Activated CD4-positive, alpha-beta T cell treated with anti-CD3 and anti-CD28 coated beads for 36 hours (primary cell): Measurements from ENCODE around the gene CAMKMT. TPM values are rescaled to one million over a fixed set of nuclear protein-coding genes. Genes with fewer than 3 reads are reported as not detected.

Experiments used
- ATAC-seq: fragments of 200-7000 bp; cut with Tn5 transposase; one replicate; pipeline ENCODE4 v1.10.0; 2021; ENCODE audit warnings: mild to moderate bottlenecking, moderate library complexity
- CTCF ChIA-PET: fragments of 350-600 bp; sonication (Branson Sonifier 250); formaldehyde crosslinking; loops from one replicate; lab custom pipeline; 2021; ENCODE audit warnings: antibody characterized with exemption; lab: Charles Lee
- POLR2A ChIA-PET: fragments of 350-600 bp; sonication (Branson Sonifier 250); formaldehyde crosslinking; loops from one replicate; lab custom pipeline; 2021; ENCODE audit warnings: antibody characterized with exemption, inconsistent platforms; lab: Charles Lee
- DNase-seq: peaks from one replicate; pipeline ENCODE4 v3.0.0-alpha.2; 2020
- H3K27ac Mint-ChIP-seq: one replicate; pipeline ENCODE4 v1.8.0; 2021; ENCODE audit warnings: mixed read lengths
- H3K27me3 Mint-ChIP-seq: one replicate; pipeline ENCODE4 v1.8.0; 2021; ENCODE audit warnings: mixed read lengths
- H3K36me3 Mint-ChIP-seq: one replicate; pipeline ENCODE4 v1.8.0; 2021; ENCODE audit warnings: low read depth, mixed read lengths
- H3K4me1 Mint-ChIP-seq: one replicate; pipeline ENCODE4 v1.8.0; 2021; ENCODE audit warnings: mixed read lengths
- H3K4me3 Mint-ChIP-seq: one replicate; pipeline ENCODE4 v1.8.0; 2021; ENCODE audit warnings: mild to moderate bottlenecking, moderate library complexity, mixed read lengths
- H3K9me3 Mint-ChIP-seq: one replicate; pipeline ENCODE4 v1.8.0; 2021; ENCODE audit warnings: low read depth, mixed read lengths
- intact Hi-C, 2 experiments: fragments of 100-400 bp; cut with DNase I in 1 of 2; cut with micrococcal nuclease in 1 of 2; formaldehyde crosslinking; loops; one replicate each; pipeline versions ENCODE4 v1.14.2 to v1.15.1; 2022 to 2024; cut with DNase I, micrococcal nuclease
- total RNA-seq, 2 experiments: library from RNA; stranded (reverse); gene quantifications; one replicate each; pipeline ENCODE4 v1.2.3, GENCODE V29; 2021

The CAMKMT gene
- total RNA-seq, 2 experiments from 2014 or later, result 10.8 to 13.3 TPM

DNA sequence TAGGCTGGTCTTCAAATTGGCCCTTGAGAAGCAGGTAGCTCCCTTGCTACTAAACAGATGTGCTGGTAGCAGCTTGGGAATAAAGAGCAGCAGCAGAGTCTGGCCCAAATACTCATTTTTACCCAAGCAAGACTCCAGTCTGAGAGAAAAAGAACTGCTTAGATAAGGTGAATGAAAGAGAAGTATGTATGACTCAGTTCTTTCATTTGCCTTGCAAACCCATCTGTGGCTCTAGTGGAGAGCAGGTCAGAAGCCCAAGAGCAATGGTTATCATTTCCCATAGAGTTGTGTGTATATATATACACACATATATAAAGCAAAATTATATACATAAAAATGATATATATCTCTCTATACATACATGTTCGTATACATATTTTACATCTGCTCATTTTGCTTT is 80.3 kb downstream of the CAMKMT start:
- intact Hi-C loops, result no loop called here
- Mint-ChIP-seq H3K27ac (no peak overlapping the region), H3K36me3 (peaks cover 35% of the 10 kb centered on the region), H3K27me3 (no peaks in the 10 kb centered on the region), H3K4me1 (no peaks in the 10 kb centered on the region), H3K4me3 (no peak overlapping the region), H3K9me3 (no peaks in the 10 kb centered on the region)
- DNase-seq (no peak), ATAC-seq (no peak)
- ChIA-PET POLR2A (no interaction called here), CTCF (interaction anchor here (1.1 to 1.5 kb wide), 2 partner anchors 10 to 18 kb away, joined by 3 read pairs; no protein-coding TSS in a partner anchor)

DNA sequence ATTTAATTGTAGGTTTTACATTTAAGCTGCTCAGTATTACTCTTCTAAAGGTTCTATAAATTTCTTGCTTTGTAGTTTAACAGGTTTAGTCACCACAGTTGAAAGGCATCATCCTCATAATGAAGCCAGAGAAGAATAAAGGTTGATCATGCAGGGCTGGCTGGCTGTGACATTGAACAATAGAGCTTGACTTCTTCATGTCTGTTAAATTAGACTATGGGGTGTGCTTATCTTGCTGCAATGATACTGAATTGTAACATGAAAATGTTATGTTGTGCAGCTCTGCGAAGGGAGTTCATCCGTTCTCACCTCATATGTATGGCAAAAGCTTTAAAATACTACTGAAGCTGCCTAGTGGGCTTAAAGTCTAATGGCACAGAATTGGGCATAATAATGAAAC is 81.8 kb downstream of the CAMKMT start:
- ChIA-PET POLR2A (no interaction called here), CTCF (interaction anchor here (0.8 to 1.5 kb wide), 4 partner anchors 10 to 434 kb away, joined by 3 read pairs; no protein-coding TSS in a partner anchor)
- no peaks in the 10 kb centered on the region for H3K9me3 Mint-ChIP-seq
- no peak for ATAC-seq
- DNase-seq, result no peak
- intact Hi-C loops, result no loop called here
- H3K36me3 Mint-ChIP-seq, result peaks cover 37% of the 10 kb centered on the region
- H3K4me3 Mint-ChIP-seq, result no peak overlapping the region
- no peaks in the 10 kb centered on the region for H3K4me1 Mint-ChIP-seq
- no peaks in the 10 kb centered on the region for H3K27me3 Mint-ChIP-seq
- H3K27ac Mint-ChIP-seq, result no peak overlapping the region

GRCh38 chr2:44444881-44445280 is 83.1 kb downstream of the CAMKMT start:
- H3K27me3 Mint-ChIP-seq, result no peaks in the 10 kb centered on the region
- no peak overlapping the region for H3K27ac Mint-ChIP-seq
- no peak overlapping the region for H3K4me3 Mint-ChIP-seq
- H3K36me3 Mint-ChIP-seq, result peaks cover 31% of the 10 kb centered on the region
- ChIA-PET POLR2A (no interaction called here), CTCF (interaction anchor here (1.2 kb wide), 1 partner anchor 19 kb away, joined by 3 read pairs; no protein-coding TSS in a partner anchor)
- DNase-seq (no peak), ATAC-seq (no peak)
- H3K4me1 Mint-ChIP-seq, result no peaks in the 10 kb centered on the region
- intact Hi-C loops, result no loop called here
- H3K9me3 Mint-ChIP-seq, result no peaks in the 10 kb centered on the region

- Mint-ChIP-seq H3K4me1 (no peaks in the 10 kb centered on the region), H3K27me3 (no peaks in the 10 kb centered on the region), H3K27ac (no peak overlapping the region), H3K9me3 (no peaks in the 10 kb centered on the region), H3K36me3 (peaks cover 21% of the 10 kb centered on the region), H3K4me3 (no peak overlapping the region)
- ATAC-seq (no peak), DNase-seq (no peak)
- ChIA-PET CTCF (no interaction called here), POLR2A (no interaction called here)
- intact Hi-C loops, result no loop called here
Observed at GRCh38 chr2:44448860-44449527, 87.2 kb downstream of the CAMKMT start.

- H3K9me3 Mint-ChIP-seq, result no peaks in the 10 kb centered on the region
- ChIA-PET POLR2A (no interaction called here), CTCF (interaction anchor here (0.6 to 1.6 kb wide), 2 partner anchors 20 to 29 kb away, joined by 3 to 5 read pairs; no protein-coding TSS in a partner anchor)
- H3K27me3 Mint-ChIP-seq, result no peaks in the 10 kb centered on the region
- intact Hi-C loops, result no loop called here
- ATAC-seq (no peak), DNase-seq (no peak)
- no peak overlapping the region for H3K27ac Mint-ChIP-seq
- no peak overlapping the region for H3K4me3 Mint-ChIP-seq
- peaks cover 13% of the 10 kb centered on the region for H3K36me3 Mint-ChIP-seq
- no peaks in the 10 kb centered on the region for H3K4me1 Mint-ChIP-seq
Observed at GRCh38 chr2:44450082-44450481, 88.3 kb downstream of the CAMKMT start.

DNA sequence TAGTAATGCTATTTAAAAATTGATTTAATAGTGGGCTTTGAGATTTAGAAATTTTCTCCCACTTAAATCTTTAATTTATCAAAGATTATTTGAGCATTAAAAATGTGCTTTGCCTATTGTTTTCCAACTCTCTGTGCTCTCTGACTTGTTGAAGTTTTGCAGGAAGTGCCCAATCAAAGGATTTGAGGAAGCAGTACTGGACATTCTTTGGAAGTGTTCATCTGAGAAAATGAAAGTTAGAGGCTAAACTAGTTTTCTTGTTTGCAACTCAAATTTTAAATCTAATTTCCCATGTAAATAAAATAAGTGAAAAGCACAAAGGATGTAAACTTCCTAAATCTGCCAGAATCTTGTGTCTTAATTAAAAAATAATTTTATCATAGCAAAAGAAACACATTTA is 89.1 kb downstream of the CAMKMT start:
- ChIA-PET CTCF (interaction anchor here (1.6 kb wide), 1 partner anchor 29 kb away, joined by 5 read pairs; no protein-coding TSS in a partner anchor), POLR2A (no interaction called here)
- Mint-ChIP-seq H3K4me1 (no peaks in the 10 kb centered on the region), H3K9me3 (no peaks in the 10 kb centered on the region), H3K36me3 (peaks cover 7% of the 10 kb centered on the region), H3K27me3 (no peaks in the 10 kb centered on the region), H3K27ac (no peak overlapping the region), H3K4me3 (no peak overlapping the region)
- DNase-seq (no peak), ATAC-seq (no peak)
- intact Hi-C loops, result no loop called here

- ChIA-PET POLR2A (no interaction called here), CTCF (no interaction called here)
- Mint-ChIP-seq H3K27me3 (no peaks in the 10 kb centered on the region), H3K27ac (no peak overlapping the region), H3K9me3 (no peaks in the 10 kb centered on the region), H3K36me3 (peaks cover 1% of the 10 kb centered on the region), H3K4me3 (no peak overlapping the region), H3K4me1 (no peaks in the 10 kb centered on the region)
- DNase-seq (no peak), ATAC-seq (no peak)
- intact Hi-C loops, result no loop called here
Observed at GRCh38 chr2:44452069-44452583, 90.4 kb downstream of the CAMKMT start.

GRCh38 chr2:44453259-44453658 is 91.5 kb downstream of the CAMKMT start:
- Mint-ChIP-seq H3K9me3 (no peaks in the 10 kb centered on the region), H3K27ac (no peak overlapping the region), H3K4me3 (no peak overlapping the region), H3K27me3 (no peaks in the 10 kb centered on the region), H3K36me3 (no peaks in the 10 kb centered on the region), H3K4me1 (no peaks in the 10 kb centered on the region)
- DNase-seq (no peak), ATAC-seq (no peak)
- ChIA-PET POLR2A (no interaction called here), CTCF (interaction anchor here (0.7 to 1.1 kb wide), 3 partner anchors 10 to 21 kb away, joined by 3 read pairs; no protein-coding TSS in a partner anchor)
- intact Hi-C loops, result no loop called here

GRCh38 chr2:44455877-44456276 is 94.1 kb downstream of the CAMKMT start:
- CTCF ChIA-PET, result interaction anchor here (0.5 to 7.1 kb wide), 4 partner anchors 23 to 1052 kb away, joined by 3 to 33 read pairs (median 4); no protein-coding TSS in a partner anchor
- ATAC-seq (no peak), DNase-seq (no peak)
- intact Hi-C loops, result no loop called here
- Mint-ChIP-seq H3K27ac (no peak overlapping the region), H3K9me3 (no peaks in the 10 kb centered on the region), H3K4me1 (no peaks in the 10 kb centered on the region), H3K4me3 (no peak overlapping the region), H3K36me3 (no peaks in the 10 kb centered on the region), H3K27me3 (no peaks in the 10 kb centered on the region)
- POLR2A ChIA-PET, result no interaction called here

GRCh38 chr2:44456946-44457345 is 95.2 kb downstream of the CAMKMT start:
- Mint-ChIP-seq H3K4me3 (no peak overlapping the region), H3K27me3 (no peaks in the 10 kb centered on the region), H3K9me3 (no peaks in the 10 kb centered on the region), H3K36me3 (no peaks in the 10 kb centered on the region), H3K27ac (no peak overlapping the region), H3K4me1 (no peaks in the 10 kb centered on the region)
- DNase-seq (no peak), ATAC-seq (no peak)
- intact Hi-C loops, result no loop called here
- ChIA-PET POLR2A (no interaction called here), CTCF (interaction anchor here (7.1 kb wide), 1 partner anchor 22 kb away, joined by 33 read pairs; no protein-coding TSS in a partner anchor)

DNA sequence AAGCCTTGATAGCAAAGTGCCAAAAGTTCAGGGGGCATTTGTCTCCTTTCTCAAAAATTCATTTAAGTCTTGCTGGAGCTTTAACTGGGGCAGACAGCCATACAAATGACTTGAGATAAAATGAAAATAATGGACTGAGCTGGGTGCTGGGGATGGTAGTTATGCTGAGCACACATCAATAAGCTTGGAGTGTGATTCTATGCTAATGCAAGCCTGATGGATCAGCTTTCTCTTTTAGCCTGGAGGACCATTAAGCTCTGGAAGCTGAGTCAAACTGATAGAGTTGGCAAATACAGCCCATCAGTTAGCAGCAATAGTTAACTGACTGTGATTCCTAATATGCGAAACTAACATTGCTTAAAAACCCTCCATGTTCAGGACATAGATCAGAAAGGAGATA is 98.0 kb downstream of the CAMKMT start:
- Mint-ChIP-seq H3K27me3 (no peaks in the 10 kb centered on the region), H3K27ac (no peak overlapping the region), H3K4me3 (no peak overlapping the region), H3K9me3 (peaks cover 17% of the 10 kb centered on the region), H3K36me3 (no peaks in the 10 kb centered on the region), H3K4me1 (no peaks in the 10 kb centered on the region)
- intact Hi-C loops, result no loop called here
- POLR2A ChIA-PET, result no interaction called here
- CTCF ChIA-PET, result interaction anchor here (0.6 to 7.1 kb wide), 5 partner anchors 10 to 157 kb away, joined by 3 to 33 read pairs (median 3); no protein-coding TSS in a partner anchor
- no peak for ATAC-seq
- DNase-seq, result no peak
